Activated T-helper 17 cell treated with anti-CD3 and anti-CD28 coated beads, Interleukin-2, amount 50 U/mL, for 72 hours (primary cell): ENCODE measurements around the gene ANXA6. TPM values are rescaled to one million over a fixed set of nuclear protein-coding genes. Genes with fewer than 3 reads are reported as not detected.
A peak's percentile ranks its signal among the peaks of the same experiment; 100 is the strongest.

Experiments used
- ATAC-seq: fragments of 150-1000 bp; cut with Tn5 transposase; replicated peaks from 2 replicates; pipeline ENCODE4 v1.10.0; 2021; ENCODE audit warnings: mild to moderate bottlenecking, moderate library complexity
- H3K27ac Mint-ChIP-seq: one replicate; pipeline ENCODE4 v1.8.0; 2022; ENCODE audit warnings: mixed read lengths
- H3K27me3 Mint-ChIP-seq: one replicate; pipeline ENCODE4 v1.8.0; 2022; ENCODE audit warnings: mixed read lengths
- H3K36me3 Mint-ChIP-seq: one replicate; pipeline ENCODE4 v1.8.0; 2022; ENCODE audit warnings: low read depth, mild to moderate bottlenecking, mixed read lengths
- H3K4me1 Mint-ChIP-seq: one replicate; pipeline ENCODE4 v1.8.0; 2022; ENCODE audit warnings: mixed read lengths
- H3K4me3 Mint-ChIP-seq: one replicate; pipeline ENCODE4 v1.8.0; 2022; ENCODE audit warnings: mild to moderate bottlenecking, mixed read lengths
- H3K9me3 Mint-ChIP-seq: one replicate; pipeline ENCODE4 v1.8.0; 2022; ENCODE audit warnings: mixed read lengths
- total RNA-seq, 2 donors: library from RNA; stranded (reverse); gene quantifications; one replicate each; pipeline ENCODE4 v1.2.3, GENCODE V29; 2022

The ANXA6 gene
- total RNA-seq, 2 donors from 2014 or later: 432 to 559 TPM

GRCh38 chr5:151153300-151153699 is 4.3 kb downstream of the ANXA6 start:
- Mint-ChIP-seq H3K27ac (peak overlapping the region; percentile 96), H3K4me3 (peak overlapping the region; percentile 91), H3K36me3 (peaks cover 93% of the 10 kb centered on the region), H3K9me3 (no peaks in the 10 kb centered on the region), H3K4me1 (peaks cover 50% of the 10 kb centered on the region), H3K27me3 (no peaks in the 10 kb centered on the region)
- peak; percentile 21 for ATAC-seq

- ATAC-seq: peak; percentile 75
- H3K27me3 Mint-ChIP-seq: no peaks in the 10 kb centered on the region
- H3K36me3 Mint-ChIP-seq: peaks cover 100% of the 10 kb centered on the region
- H3K9me3 Mint-ChIP-seq: no peaks in the 10 kb centered on the region
- peak overlapping the region; percentile 91 for H3K4me3 Mint-ChIP-seq
- H3K4me1 Mint-ChIP-seq: peaks cover 65% of the 10 kb centered on the region
- H3K27ac Mint-ChIP-seq: peak overlapping the region; percentile 96
These were observed 5.8 kb downstream of the ANXA6 start for GRCh38 chr5:151151793-151152192.

- peaks cover 100% of the 10 kb centered on the region for H3K36me3 Mint-ChIP-seq
- peak overlapping the region; percentile 91 for H3K4me3 Mint-ChIP-seq
- no peaks in the 10 kb centered on the region for H3K27me3 Mint-ChIP-seq
- peaks cover 67% of the 10 kb centered on the region for H3K4me1 Mint-ChIP-seq
- peak overlapping the region; percentile 96 for H3K27ac Mint-ChIP-seq
- no peaks in the 10 kb centered on the region for H3K9me3 Mint-ChIP-seq
- no peak for ATAC-seq
These were observed 6.3 kb downstream of the ANXA6 start for GRCh38 chr5:151151263-151151660.

- H3K4me3 Mint-ChIP-seq: peak overlapping the region; percentile 91
- peaks cover 73% of the 10 kb centered on the region for H3K4me1 Mint-ChIP-seq
- peak; percentile 34 for ATAC-seq
- H3K9me3 Mint-ChIP-seq: no peaks in the 10 kb centered on the region
- H3K27me3 Mint-ChIP-seq: no peaks in the 10 kb centered on the region
- peak overlapping the region; percentile 96 for H3K27ac Mint-ChIP-seq
- peaks cover 100% of the 10 kb centered on the region for H3K36me3 Mint-ChIP-seq
These were observed 6.9 kb downstream of the ANXA6 start for GRCh38 chr5:151150471-151151262.

- Mint-ChIP-seq H3K4me1 (peaks cover 79% of the 10 kb centered on the region), H3K36me3 (peaks cover 100% of the 10 kb centered on the region), H3K9me3 (no peaks in the 10 kb centered on the region), H3K27ac (peak overlapping the region; percentile 96), H3K4me3 (peak overlapping the region; percentile 91), H3K27me3 (no peaks in the 10 kb centered on the region)
- ATAC-seq: no peak
These were observed 9.0 kb downstream of the ANXA6 start for GRCh38 chr5:151148583-151148982.

- Mint-ChIP-seq H3K9me3 (no peaks in the 10 kb centered on the region), H3K4me1 (peaks cover 78% of the 10 kb centered on the region), H3K4me3 (peak overlapping the region; percentile 91), H3K36me3 (peaks cover 100% of the 10 kb centered on the region), H3K27me3 (no peaks in the 10 kb centered on the region), H3K27ac (peak overlapping the region; percentile 96)
- ATAC-seq: no peak
These were observed 10.5 kb downstream of the ANXA6 start for GRCh38 chr5:151147033-151147432.

- H3K4me3 Mint-ChIP-seq: peak overlapping the region; percentile 76
- ATAC-seq: no peak
- peak overlapping the region; percentile 68 for H3K27ac Mint-ChIP-seq
- no peaks in the 10 kb centered on the region for H3K27me3 Mint-ChIP-seq
- no peaks in the 10 kb centered on the region for H3K9me3 Mint-ChIP-seq
- H3K4me1 Mint-ChIP-seq: peaks cover 80% of the 10 kb centered on the region
- peaks cover 100% of the 10 kb centered on the region for H3K36me3 Mint-ChIP-seq
These were observed 11.5 kb downstream of the ANXA6 start for GRCh38 chr5:151146061-151146460.

GRCh38 chr5:151144922-151145321 is 12.7 kb downstream of the ANXA6 start:
- peaks cover 76% of the 10 kb centered on the region for H3K4me1 Mint-ChIP-seq
- H3K27me3 Mint-ChIP-seq: no peaks in the 10 kb centered on the region
- no peak for ATAC-seq
- H3K36me3 Mint-ChIP-seq: peaks cover 100% of the 10 kb centered on the region
- no peak overlapping the region for H3K27ac Mint-ChIP-seq
- H3K9me3 Mint-ChIP-seq: no peaks in the 10 kb centered on the region
- H3K4me3 Mint-ChIP-seq: peak overlapping the region; percentile 76

- no peak for ATAC-seq
- peak overlapping the region; percentile 30 for H3K27ac Mint-ChIP-seq
- H3K4me3 Mint-ChIP-seq: peak overlapping the region; percentile 76
- no peaks in the 10 kb centered on the region for H3K9me3 Mint-ChIP-seq
- peaks cover 75% of the 10 kb centered on the region for H3K4me1 Mint-ChIP-seq
- no peaks in the 10 kb centered on the region for H3K27me3 Mint-ChIP-seq
- peaks cover 98% of the 10 kb centered on the region for H3K36me3 Mint-ChIP-seq
These were observed 13.3 kb downstream of the ANXA6 start for GRCh38 chr5:151144275-151144674.

GRCh38 chr5:151143645-151144044 is 13.9 kb downstream of the ANXA6 start:
- H3K36me3 Mint-ChIP-seq: peaks cover 98% of the 10 kb centered on the region
- no peaks in the 10 kb centered on the region for H3K9me3 Mint-ChIP-seq
- no peak for ATAC-seq
- peak overlapping the region; percentile 76 for H3K4me3 Mint-ChIP-seq
- H3K27ac Mint-ChIP-seq: peak overlapping the region; percentile 30
- H3K27me3 Mint-ChIP-seq: no peaks in the 10 kb centered on the region
- H3K4me1 Mint-ChIP-seq: peaks cover 73% of the 10 kb centered on the region

- ATAC-seq: no peak
- peaks cover 98% of the 10 kb centered on the region for H3K36me3 Mint-ChIP-seq
- peak overlapping the region; percentile 76 for H3K4me3 Mint-ChIP-seq
- peak overlapping the region; percentile 30 for H3K27ac Mint-ChIP-seq
- no peaks in the 10 kb centered on the region for H3K27me3 Mint-ChIP-seq
- no peaks in the 10 kb centered on the region for H3K9me3 Mint-ChIP-seq
- peaks cover 73% of the 10 kb centered on the region for H3K4me1 Mint-ChIP-seq
These were observed 14.6 kb downstream of the ANXA6 start for GRCh38 chr5:151142933-151143332.

GRCh38 chr5:151141535-151141934 is 16.0 kb downstream of the ANXA6 start:
- H3K4me1 Mint-ChIP-seq: peaks cover 72% of the 10 kb centered on the region
- H3K27me3 Mint-ChIP-seq: no peaks in the 10 kb centered on the region
- peak overlapping the region; percentile 76 for H3K4me3 Mint-ChIP-seq
- peak; percentile 97 for ATAC-seq
- H3K27ac Mint-ChIP-seq: peak overlapping the region; percentile 61
- H3K9me3 Mint-ChIP-seq: no peaks in the 10 kb centered on the region
- H3K36me3 Mint-ChIP-seq: peaks cover 98% of the 10 kb centered on the region

GRCh38 chr5:151140686-151141459 is 16.7 kb downstream of the ANXA6 start:
- Mint-ChIP-seq H3K4me1 (peaks cover 72% of the 10 kb centered on the region), H3K9me3 (no peaks in the 10 kb centered on the region), H3K27me3 (no peaks in the 10 kb centered on the region), H3K36me3 (peaks cover 98% of the 10 kb centered on the region), H3K4me3 (peak overlapping the region; percentile 76), H3K27ac (peak overlapping the region; percentile 61)
- no peak for ATAC-seq

GRCh38 chr5:151139646-151140045 is 17.9 kb downstream of the ANXA6 start:
- Mint-ChIP-seq H3K9me3 (no peaks in the 10 kb centered on the region), H3K4me3 (peak overlapping the region; percentile 20), H3K27me3 (no peaks in the 10 kb centered on the region), H3K36me3 (peaks cover 98% of the 10 kb centered on the region), H3K4me1 (peaks cover 73% of the 10 kb centered on the region), H3K27ac (peak overlapping the region; percentile 44)
- ATAC-seq: no peak

GRCh38 chr5:151139015-151139414 is 18.6 kb downstream of the ANXA6 start:
- H3K27me3 Mint-ChIP-seq: no peaks in the 10 kb centered on the region
- ATAC-seq: no peak
- peak overlapping the region; percentile 44 for H3K27ac Mint-ChIP-seq
- H3K36me3 Mint-ChIP-seq: peaks cover 98% of the 10 kb centered on the region
- H3K4me3 Mint-ChIP-seq: peak overlapping the region; percentile 20
- H3K9me3 Mint-ChIP-seq: no peaks in the 10 kb centered on the region
- H3K4me1 Mint-ChIP-seq: peaks cover 71% of the 10 kb centered on the region
